Measurements from ENCODE around the gene NINJ1. TPM values are rescaled to one million over a fixed set of nuclear protein-coding genes. Genes with fewer than 3 reads are reported as not detected.

NINJ1 gene
- polyA plus RNA-seq, 1 of the 3 experiments (the other 2 are of a cell fraction) = 31.7 TPM

DNA sequence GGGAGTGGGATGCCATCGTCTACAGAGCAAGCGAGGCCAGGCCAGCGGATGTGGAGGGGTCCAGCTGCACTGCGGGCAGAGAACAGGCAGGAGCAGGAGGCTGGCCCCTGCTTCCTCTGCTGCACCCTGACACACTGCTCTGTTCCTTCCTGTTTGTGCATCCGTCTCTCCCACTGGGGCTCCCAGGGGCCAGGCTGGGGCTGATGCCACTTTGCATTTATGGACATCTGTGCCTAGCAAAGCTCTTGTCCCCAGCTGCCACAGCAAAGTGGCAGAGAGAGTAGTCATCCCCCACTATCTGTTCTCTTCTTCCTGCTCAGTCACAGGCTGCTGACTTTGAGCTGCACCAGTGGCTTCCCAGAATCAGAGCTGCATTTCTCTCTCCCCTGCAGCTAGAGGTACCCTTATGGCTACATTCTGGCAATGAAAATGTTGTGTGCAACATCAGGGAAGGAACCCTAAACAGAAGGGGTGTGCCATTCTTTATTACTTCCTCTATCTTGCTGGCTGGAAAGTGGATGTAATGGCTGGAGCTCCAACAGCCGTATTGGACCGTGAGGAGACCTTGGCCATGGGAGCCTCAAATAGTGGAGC, 4.2 kb upstream of the NINJ1 start:
- no peak overlapping the region; a peak in 1 of 4 replicates for H3K27ac ChIP-seq (ENCODE audit: low read depth in 2 of 2, low read length in 1 of 2)
- H3K27me3 ChIP-seq (ENCODE audit: insufficient read depth) = no peaks in the 10 kb centered on the region
- 71% methylated on average over 6 of the region's 7 CpGs for WGBS (ENCODE audit: low lambda C conversion rate)
- no peaks in the 10 kb centered on the region for H3K36me3 ChIP-seq (replicated peaks in 1 of 2; ENCODE audit: control insufficient read depth in 1 of 2, insufficient read depth in 2 of 2, low read length in 1 of 2)
- H3K9me2 ChIP-seq = no peaks in the 10 kb centered on the region
- POLR2A ChIA-PET = no interaction called here
- H3F3A ChIP-seq (replicated peaks; ENCODE audit: insufficient read depth) = peaks cover under 1% of the 10 kb centered on the region
- peaks cover under 1 to 15% of the 10 kb centered on the region in 2 experiments; a peak in 2 of 4 replicates for H3K4me1 ChIP-seq (ENCODE audit: control insufficient read depth in 1 of 2, insufficient read depth in 2 of 2, low read depth in 1 of 2, low read length in 1 of 2)
- TF ChIP-seq RCOR1 (IDR thresholded peaks at IDR 0.05; ENCODE audit: low read length) (no peak), NFIC (IDR thresholded peaks at IDR 0.05; ENCODE audit: borderline replicate concordance) (no peak), FOXJ3 (CRISPR knock-in tag; IDR thresholded peaks at IDR 0.05) (no peak), POLR2AphosphoS5 (IDR thresholded peaks at IDR 0.05; ENCODE audit: low read depth, low read length) (no peak), FOXM1 (IDR thresholded peaks at IDR 0.05; ENCODE audit: low read depth) (no peak), TEAD4 (IDR thresholded peaks at IDR 0.05; ENCODE audit: borderline replicate concordance, insufficient read depth) (no peak), MXI1 (IDR thresholded peaks at IDR 0.05; ENCODE audit: low read depth, low read length) (no peak), TCF12 (IDR thresholded peaks at IDR 0.05) (no peak), GATA2 (CRISPR knock-in tag; IDR thresholded peaks at IDR 0.05) (no peak), YY1 (IDR thresholded peaks at IDR 0.05; ENCODE audit: low read depth) (no peak), EP300 (IDR thresholded peaks at IDR 0.05; ENCODE audit: borderline replicate concordance in 1 of 2, low read depth in 1 of 2, low read length in 1 of 2) (no peak)
- TF ChIP-seq, protein P1, sequence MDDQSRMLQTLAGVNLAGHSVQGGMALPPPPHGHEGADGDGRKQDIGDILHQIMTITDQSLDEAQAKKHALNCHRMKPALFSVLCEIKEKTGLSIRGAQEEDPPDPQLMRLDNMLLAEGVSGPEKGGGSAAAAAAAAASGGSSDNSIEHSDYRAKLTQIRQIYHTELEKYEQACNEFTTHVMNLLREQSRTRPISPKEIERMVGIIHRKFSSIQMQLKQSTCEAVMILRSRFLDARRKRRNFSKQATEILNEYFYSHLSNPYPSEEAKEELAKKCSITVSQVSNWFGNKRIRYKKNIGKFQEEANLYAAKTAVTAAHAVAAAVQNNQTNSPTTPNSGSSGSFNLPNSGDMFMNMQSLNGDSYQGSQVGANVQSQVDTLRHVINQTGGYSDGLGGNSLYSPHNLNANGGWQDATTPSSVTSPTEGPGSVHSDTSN (IDR thresholded peaks at IDR 0.05) = no peak
- TF ChIP-seq, protein P2, sequence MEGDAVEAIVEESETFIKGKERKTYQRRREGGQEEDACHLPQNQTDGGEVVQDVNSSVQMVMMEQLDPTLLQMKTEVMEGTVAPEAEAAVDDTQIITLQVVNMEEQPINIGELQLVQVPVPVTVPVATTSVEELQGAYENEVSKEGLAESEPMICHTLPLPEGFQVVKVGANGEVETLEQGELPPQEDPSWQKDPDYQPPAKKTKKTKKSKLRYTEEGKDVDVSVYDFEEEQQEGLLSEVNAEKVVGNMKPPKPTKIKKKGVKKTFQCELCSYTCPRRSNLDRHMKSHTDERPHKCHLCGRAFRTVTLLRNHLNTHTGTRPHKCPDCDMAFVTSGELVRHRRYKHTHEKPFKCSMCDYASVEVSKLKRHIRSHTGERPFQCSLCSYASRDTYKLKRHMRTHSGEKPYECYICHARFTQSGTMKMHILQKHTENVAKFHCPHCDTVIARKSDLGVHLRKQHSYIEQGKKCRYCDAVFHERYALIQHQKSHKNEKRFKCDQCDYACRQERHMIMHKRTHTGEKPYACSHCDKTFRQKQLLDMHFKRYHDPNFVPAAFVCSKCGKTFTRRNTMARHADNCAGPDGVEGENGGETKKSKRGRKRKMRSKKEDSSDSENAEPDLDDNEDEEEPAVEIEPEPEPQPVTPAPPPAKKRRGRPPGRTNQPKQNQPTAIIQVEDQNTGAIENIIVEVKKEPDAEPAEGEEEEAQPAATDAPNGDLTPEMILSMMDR (IDR thresholded peaks at IDR 0.05) = no peak
- TF ChIP-seq, protein P3, sequence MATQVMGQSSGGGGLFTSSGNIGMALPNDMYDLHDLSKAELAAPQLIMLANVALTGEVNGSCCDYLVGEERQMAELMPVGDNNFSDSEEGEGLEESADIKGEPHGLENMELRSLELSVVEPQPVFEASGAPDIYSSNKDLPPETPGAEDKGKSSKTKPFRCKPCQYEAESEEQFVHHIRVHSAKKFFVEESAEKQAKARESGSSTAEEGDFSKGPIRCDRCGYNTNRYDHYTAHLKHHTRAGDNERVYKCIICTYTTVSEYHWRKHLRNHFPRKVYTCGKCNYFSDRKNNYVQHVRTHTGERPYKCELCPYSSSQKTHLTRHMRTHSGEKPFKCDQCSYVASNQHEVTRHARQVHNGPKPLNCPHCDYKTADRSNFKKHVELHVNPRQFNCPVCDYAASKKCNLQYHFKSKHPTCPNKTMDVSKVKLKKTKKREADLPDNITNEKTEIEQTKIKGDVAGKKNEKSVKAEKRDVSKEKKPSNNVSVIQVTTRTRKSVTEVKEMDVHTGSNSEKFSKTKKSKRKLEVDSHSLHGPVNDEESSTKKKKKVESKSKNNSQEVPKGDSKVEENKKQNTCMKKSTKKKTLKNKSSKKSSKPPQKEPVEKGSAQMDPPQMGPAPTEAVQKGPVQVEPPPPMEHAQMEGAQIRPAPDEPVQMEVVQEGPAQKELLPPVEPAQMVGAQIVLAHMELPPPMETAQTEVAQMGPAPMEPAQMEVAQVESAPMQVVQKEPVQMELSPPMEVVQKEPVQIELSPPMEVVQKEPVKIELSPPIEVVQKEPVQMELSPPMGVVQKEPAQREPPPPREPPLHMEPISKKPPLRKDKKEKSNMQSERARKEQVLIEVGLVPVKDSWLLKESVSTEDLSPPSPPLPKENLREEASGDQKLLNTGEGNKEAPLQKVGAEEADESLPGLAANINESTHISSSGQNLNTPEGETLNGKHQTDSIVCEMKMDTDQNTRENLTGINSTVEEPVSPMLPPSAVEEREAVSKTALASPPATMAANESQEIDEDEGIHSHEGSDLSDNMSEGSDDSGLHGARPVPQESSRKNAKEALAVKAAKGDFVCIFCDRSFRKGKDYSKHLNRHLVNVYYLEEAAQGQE (IDR thresholded peaks at IDR 0.05; ENCODE audit: low read depth, low read length) = no peak
- TF ChIP-seq, protein P4, sequence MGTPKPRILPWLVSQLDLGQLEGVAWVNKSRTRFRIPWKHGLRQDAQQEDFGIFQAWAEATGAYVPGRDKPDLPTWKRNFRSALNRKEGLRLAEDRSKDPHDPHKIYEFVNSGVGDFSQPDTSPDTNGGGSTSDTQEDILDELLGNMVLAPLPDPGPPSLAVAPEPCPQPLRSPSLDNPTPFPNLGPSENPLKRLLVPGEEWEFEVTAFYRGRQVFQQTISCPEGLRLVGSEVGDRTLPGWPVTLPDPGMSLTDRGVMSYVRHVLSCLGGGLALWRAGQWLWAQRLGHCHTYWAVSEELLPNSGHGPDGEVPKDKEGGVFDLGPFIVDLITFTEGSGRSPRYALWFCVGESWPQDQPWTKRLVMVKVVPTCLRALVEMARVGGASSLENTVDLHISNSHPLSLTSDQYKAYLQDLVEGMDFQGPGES (IDR thresholded peaks at IDR 0.05; ENCODE audit: low read depth, low read length) = no peak
- no peak overlapping the region for H3K4me3 ChIP-seq (ENCODE audit: low read depth in 2 of 2, low read length in 1 of 2)
- no peaks in the 10 kb centered on the region for H3K9me3 ChIP-seq
- H4K20me1 ChIP-seq (ENCODE audit: insufficient read depth) = no peaks in the 10 kb centered on the region
- no peak overlapping the region for H3K9ac ChIP-seq
- peaks cover 3% of the 10 kb centered on the region; the same call in 1 of the 2 replicates for H3K79me2 ChIP-seq (ENCODE audit: insufficient read depth)
- CTCF ChIA-PET = interaction anchor here (1.3 kb wide), 1 partner anchor 29 kb away, joined by 4 read pairs; no protein-coding TSS in a partner anchor
- H2AFZ ChIP-seq (ENCODE audit: low read depth) = no peak overlapping the region
- no peak overlapping the region for H3K4me2 ChIP-seq
- no peak for DNase-seq

All from SK-N-SH (cell line).